ENCODE measurements around the gene IRF3.

GRCh38 chr19:49616945-49617344 is 48.7 kb downstream of the IRF3 start:
- TF ChIP-seq CTCF (conservative IDR thresholded peaks at IDR 0.05; ENCODE audit: low read depth, low read length) = no peak
- no peak for TF ChIP-seq MAFK (IDR thresholded peaks at IDR 0.05; ENCODE audit: low read depth, low read length)
- no peak for TF ChIP-seq POLR2A (IDR thresholded peaks at IDR 0.05; ENCODE audit: low read depth, low read length)
- TF ChIP-seq CEBPB (IDR thresholded peaks at IDR 0.05; ENCODE audit: low read depth, low read length) = no peak
- TF ChIP-seq NFE2L2 (IDR thresholded peaks at IDR 0.05; ENCODE audit: low read depth, low read length) = no peak
- no peak for TF ChIP-seq SMC3 (IDR thresholded peaks at IDR 0.05; ENCODE audit: low read depth, low read length)

All from IMR-90 (cell line).